Measurements from ENCODE around the gene HBZ.
A peak's percentile ranks its signal among the peaks of the same experiment; 100 is the strongest.
"Not testable (repeated sequence)": the region's sequence is repeated elsewhere in the genome, so short reads cannot be mapped to it uniquely, and the experiment has no call there.

HBZ gene

DNA sequence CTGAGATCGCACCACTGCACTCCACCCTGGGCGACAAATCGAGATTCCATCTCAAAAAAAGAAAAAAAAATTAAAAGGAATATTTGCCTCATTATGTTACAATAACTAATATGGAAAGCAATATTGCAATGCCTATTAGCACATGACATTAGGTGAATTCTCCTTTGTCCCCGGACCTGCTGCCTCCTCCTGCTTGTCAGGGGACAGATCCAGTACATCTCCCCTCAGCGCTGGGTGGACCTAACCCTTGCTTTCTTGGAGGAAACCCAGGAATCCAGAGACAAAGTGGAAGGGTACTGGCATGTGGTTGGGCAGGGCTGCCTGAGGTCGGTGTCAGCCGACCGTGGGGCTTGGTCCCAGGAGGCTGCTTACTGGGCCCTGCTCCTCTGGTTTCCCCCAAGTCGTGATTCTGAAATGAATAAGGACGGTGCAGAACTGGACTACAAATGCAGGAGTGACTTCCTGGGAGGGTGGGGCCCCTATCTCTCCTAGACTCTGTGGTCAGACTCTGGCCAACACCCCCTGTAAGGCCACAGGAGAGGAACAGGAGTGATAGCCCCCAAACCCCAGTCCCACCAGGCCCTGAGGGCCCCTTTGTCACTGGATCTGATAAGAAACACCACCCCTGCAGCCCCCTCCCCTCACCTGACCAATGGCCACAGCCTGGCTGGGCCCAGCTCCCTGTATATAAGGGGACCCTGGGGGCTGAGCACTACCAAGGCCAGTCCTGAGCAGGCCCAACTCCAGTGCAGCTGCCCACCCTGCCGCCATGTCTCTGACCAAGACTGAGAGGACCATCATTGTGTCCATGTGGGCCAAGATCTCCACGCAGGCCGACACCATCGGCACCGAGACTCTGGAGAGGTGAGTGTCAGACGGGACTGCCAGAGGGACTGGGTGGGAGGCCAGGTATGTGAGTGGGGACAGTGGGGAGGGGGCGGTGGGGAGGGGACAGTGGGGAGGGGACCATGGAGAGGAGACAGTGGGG, at the start of gene HBZ:
Gene HBZ, plus strand, starts transcription at position 504 of the 988 bp plus-strand sequence. Its CDS starts 266 bp downstream, at position 770.
- no peak for DNase-seq

DNA sequence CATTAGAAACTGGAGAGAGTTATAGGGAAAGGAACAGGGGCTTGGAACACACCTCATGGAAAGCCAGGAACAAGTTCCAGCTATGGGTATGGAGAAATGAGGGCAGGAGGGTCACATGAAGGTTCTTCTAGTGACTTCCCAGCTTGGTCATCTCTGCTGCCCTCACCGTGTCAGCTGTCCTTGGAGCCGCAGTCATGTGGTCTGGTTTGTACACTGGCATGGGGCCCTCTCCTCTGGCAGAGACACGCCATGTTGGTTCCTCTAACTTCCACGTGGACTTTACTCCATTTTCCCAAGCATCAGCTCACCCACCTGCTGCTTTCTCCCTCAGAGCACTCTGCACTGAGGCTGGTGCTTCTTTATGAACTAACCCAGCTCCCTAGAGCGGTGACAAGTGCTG, 48.1 kb upstream of the HBZ start:
- DNase-seq: no peak

DNA sequence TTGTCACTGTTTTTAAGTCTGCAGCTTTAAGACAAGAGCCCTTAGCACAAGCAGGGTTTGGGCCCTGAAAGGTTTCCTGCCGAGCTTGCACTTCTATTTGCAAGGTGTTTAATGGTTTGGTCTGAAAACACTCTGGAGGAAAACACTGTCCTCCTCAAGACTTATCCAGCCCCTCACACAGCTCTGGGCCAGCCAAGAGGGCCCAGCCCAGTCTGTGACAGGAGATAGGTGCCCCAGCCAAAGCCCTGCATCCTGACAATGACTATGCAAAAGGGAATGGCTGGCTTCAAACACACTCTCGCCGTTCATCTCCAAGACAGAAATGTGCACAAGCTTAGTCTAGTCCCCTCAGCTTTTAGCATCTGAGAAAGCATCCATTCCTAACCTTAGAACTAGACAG, 47.5 kb upstream of the HBZ start:
- DNase-seq: no peak

DNA sequence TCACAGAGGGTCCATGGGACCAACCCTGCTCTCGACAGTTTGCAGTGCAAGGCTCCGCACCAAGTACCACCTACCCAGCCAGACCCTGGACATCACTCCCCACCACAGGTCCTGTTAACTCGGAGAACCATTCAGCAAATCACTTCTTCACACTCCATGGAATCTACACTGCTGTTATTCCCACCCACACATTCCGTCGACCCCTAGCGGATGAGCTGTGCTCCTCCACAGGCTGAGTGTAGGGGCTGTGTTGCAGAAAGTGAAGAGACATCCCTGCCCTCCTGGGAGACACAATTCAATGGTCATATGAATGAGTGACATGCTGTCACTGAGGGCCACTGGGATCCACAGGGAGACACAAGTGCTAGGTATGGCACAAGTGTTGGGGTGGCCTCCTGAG, 46.9 kb upstream of the HBZ start:
- no peak for DNase-seq

DNA sequence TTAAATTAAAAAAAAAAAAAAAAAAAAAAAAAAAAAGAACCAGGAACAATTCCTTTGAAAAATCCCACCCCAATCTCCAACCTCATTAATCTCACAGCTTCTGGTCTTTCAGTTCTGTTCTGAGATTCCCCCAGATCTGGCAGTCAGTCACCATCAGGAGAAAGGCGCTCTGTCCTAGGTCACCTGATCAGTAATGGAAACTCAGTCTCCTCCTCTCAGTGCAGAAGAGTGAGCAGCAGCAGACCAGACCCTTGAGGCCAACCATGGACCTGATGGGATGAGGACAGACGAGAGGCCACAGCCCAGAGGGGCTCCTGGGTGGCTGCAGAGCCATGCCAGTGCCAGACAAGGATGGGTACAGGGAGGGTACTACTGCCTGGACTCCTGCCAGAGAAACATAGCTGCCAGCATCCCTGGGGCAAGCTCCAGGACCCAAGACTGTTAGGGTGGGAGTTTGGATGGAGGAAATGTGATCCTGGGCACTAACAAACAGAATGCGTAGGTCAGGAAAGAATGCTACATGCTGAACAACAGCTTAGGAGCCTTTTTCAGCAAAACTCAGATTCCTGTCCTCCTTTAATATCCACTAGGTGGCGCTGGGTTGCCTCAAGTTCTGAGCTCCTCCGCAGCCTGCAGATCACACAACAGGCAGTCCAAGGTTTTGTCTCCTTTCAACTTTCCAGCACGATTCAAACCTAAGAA, 45.7 kb upstream of the HBZ start:
- peak; percentile 42 for DNase-seq

DNA sequence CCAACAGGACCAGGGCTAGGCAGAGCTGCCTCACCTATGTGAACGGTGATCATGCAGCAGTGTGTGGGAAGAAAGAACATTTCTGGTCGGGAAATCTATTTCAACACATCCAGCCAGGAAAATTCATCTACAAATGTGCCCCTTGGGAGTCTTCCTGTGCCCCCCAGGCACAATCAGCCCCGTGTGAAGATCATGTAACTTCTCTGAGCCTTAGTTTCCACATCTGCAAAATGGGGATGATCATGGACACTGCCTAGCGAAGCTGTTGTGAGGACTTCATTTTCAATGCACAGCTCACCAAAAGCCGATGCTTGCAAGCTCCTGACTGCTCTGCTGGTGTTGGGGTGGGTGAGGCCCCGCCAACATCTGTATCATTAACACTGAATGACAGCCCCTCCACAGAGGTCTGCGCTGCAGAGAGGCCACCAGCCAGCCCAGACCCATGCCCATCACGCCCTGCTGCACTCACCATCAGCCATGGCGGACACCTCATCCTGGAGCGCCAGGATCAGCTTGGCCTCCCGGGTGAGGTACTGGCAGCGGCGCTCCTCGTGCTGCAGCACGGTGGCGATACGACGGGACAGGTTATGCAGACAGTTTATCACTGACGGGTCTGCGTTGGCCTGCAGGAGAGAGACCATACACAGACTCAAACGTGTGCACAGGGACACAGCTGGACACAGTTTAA, 40.1 kb upstream of the HBZ start:
- DNase-seq: no peak

DNA sequence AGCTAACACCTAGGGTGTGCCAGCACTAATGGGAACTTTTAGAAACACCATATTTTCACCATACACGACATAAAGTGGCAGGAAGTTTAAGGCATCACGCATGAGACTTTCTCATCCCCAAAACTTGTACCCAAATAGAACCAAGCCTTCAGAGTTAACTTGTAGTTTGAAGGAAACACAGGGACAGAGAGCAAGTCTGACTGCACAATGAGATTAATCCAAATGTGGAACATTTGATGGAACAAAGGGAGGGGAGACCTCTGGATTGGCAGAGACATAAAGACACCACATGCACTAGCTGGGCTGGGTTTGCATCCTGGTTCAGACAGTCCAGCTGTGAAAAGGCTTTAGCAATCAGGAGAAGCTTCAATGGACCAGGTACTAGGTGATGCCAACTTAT, 38.1 kb upstream of the HBZ start:
- no peak for DNase-seq

DNA sequence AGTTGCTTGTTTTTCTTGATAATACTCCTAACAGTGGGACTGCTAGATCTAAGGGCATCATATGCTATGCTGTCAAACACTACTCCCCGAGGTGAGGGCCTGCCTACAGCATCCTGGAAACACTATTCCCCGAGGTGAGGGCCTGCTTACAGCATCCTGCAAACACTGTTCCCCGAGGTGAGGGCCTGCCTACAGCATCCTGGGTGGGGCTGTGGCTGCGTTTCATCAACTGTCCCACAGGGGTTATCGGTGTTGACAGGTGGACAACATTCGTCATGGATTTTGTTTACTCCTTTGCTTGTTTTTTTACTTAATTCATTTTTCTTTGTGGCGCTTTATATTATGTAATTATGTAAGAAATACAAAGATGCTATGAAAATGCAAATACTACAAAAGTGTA, 36.4 kb upstream of the HBZ start:
- DNase-seq: no peak

DNA sequence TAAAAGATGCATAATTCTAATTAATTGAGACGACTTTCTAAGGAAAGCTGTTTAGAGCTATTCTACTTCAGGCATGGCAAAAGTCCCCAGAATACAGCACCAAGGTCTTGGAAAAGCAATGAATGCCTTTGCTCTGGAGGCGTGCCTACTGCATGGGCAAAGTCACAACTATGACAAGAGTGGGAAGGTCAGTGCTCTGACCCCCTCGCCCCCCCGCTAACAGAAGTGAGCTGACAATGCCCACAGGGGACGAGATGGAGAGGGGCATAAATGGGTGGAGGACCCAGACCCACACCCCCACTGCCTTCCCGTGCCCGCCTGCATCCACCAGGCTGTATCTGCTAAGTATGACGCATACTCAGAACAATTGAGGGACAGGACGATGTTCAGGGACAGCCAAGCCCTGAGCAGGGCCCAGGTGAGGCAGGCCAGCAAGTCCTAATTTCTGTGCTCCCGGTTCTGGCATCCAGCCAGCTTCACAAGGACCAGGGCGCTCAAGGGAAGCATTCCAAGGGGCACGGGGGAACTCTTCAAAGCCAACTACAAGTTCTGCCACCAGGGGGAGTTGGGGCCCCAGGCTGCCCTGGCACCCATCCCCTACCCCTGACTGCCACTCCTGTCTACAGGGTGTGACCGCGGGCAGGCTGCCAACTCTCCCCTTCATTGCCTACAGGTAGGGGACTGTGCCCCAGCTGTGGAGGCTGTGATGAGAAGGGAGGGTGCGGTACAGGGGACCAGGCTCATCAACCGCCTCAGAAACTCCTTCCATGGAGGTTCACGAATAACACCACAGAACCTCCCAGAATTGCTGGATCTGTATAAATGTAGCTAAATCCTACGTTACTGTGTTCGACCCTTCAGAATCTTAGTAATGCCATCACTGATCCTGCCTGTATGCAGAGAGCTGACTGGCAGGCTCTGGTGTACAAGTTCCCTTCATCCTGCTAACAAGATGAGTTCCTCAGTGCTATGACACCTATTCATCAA, 34.8 kb upstream of the HBZ start:
- DNase-seq: peak; percentile 12

DNA sequence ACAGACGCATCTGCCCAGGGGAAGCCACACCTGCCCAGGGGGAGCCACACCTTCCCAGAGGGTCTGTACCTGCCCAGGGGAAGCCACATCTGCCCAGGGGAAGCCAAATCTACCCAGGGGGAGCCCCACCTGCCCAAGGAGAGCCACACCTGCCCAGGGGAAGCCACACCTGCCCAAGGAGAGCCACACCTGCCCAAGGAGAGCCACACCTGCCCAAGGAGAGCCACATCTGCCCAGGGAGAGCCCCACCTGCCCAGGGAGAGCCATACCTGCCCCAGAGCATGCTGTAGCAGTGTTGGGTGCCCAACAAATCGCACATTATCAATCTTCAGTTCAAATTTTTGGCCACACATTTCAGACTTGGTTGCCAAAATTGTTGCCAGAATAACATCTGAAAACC, 33.6 kb upstream of the HBZ start:
- DNase-seq: no peak

DNA sequence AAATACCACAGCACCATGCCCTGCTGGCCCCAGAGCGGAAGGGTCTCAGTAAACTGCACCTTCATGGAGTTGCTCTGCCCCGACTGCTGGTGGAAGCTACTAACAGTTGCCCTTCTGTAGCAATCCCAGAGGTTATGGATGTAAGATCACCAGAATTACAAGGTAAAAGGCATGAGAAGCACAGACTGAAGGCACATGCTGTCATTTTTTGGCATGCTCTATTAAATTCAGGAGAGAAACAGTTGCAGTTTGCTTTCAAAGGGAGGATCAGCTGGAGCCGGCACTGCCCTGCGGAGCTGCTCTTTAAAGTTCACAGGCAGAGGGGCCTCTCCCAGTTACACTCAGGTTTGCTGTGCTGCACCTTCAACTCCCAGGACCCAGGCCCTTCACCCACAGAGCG, 33.1 kb upstream of the HBZ start:
- DNase-seq: no peak

DNA sequence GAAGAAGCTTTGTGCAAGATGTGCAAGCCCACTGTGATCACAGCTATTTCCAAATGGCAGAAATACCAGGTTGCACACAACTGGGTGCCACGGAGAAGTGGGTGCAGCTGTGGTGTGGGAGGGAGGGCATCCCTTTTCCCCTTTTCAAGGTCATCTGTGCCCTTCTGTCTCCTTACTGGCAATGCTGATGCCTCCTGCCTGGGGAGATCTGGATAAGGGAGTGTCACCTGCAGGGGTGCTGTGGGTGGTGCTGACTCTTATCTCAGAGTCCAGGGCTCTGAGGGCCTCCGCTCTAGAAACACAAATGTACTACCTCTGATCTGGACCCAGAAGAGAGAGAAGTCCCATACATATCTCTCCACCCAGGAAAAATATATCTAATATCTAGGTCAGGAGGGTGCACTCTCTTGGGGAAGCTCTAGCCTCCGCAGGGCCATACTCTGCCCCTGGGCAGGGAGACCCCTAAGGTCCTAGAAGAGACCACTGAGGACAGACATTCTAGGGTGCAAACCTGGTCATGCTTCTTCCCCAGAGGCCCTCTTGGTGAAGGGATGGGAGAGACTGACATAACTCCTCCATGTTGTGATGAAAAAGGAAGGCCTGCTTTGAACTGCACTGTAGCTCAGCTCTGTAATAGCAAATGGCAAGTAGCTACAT, 32.5 kb upstream of the HBZ start:
- DNase-seq: no peak

DNA sequence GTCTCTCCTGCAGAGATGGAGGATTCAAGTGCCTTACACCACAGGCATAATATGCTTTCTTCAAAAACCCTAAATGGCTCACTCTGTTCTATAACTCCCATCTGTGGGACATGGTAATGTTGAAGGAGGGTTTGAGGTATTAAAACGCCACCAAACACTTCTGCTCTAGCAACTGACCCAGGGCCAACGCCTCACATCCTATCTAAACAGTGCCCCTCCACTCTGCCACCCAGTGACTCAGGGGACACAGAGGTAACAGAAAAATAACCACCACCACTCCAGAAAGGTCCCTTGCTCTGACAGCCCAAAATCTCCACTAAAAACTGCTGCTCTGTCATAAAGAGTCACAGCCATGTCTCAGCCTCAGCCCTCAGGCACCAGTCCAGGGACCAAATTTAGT, 31.7 kb upstream of the HBZ start:
- DNase-seq: no peak

DNA sequence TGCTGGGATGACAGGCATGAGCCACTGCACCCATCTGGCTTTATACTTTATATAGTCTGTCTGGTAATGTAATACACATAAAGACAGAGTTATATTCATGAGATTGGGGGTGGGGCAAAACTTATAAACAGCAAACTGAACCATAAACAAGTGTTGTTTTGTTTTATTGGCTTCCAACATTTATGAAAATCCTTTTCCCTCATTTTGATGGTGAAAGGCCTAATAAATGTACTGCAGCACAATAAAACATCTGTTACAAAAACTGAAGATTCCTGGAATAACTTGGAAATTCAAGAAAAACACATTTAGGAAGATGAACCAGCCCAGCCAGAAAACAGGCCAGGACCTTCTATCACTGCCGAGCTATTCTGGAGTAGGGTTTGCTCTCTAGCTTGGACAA, 30.1 kb upstream of the HBZ start:
- no peak for DNase-seq

DNA sequence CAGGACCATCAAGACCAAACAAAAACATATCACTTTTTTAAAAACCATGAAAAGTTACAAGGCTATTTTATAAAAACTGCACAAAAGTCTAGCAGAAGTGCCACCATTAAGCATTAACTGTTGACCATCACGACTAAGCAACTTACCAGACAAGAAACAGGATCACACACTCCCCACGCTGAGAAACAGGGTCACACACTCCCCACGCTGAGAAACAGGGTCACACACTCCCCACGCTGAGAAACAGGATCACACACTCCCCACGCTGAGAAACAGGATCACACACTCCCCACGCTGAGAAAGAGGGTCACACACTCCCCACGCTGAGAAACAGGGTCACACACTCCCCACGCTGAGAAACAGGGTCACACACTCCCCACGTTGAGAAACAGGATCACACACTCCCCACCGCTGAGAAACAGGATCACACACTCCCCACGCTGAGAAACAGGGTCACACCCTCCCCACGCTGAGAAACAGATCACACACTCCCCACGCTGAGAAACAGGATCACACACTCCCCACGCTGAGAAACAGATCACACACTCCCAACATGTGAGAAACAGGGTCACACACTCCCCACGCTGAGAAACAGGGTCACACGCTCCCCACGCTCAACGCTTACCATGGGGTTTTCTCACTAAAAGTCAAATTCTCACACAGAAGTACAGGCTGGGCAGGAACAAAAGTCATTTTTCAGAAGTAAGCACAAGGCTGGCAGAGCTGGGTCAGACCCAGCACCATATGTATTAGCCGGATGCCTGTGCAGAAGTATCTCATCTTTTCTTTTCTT, 28.7 kb upstream of the HBZ start:
- DNase-seq: not testable (repeated sequence)

DNA sequence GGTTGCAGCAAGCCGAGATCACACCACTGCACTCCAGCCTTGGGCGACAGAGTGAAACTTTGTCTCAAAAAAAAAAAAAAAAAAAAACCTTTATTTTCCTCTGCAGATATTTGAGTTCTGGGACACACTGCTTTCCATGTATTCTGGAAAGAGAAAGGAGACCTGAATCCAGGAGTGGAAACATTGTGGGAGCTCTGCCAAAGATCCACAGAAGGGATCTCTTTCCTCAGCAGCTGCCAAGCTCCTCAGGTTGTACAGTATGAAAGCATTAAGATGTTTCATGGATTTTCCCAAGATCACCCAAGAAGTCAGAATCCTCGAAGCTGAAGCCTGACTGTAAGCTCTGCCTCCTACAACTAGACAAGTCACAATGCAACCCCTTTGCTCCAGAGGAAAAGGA, 27.4 kb upstream of the HBZ start:
- no peak for DNase-seq

DNA sequence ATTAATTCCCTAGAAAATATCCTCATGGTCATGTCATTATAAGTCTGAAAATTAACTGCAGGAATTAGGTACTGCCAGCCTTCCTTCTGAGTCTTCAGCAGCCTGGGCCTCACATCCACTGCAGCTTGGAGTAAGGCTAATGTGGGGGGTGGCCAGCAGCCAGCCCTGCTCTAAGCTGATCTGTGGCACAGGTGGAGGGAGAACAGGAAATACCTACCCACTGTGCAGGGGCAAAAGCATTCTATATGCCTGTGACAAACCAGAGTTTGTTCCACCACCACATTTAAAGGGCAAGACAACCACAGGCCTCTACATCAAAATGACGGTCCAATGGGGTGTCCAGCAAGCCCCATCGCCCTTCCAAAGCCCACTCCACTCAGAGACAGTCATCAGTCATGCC, 23.4 kb upstream of the HBZ start:
- no peak for DNase-seq

DNA sequence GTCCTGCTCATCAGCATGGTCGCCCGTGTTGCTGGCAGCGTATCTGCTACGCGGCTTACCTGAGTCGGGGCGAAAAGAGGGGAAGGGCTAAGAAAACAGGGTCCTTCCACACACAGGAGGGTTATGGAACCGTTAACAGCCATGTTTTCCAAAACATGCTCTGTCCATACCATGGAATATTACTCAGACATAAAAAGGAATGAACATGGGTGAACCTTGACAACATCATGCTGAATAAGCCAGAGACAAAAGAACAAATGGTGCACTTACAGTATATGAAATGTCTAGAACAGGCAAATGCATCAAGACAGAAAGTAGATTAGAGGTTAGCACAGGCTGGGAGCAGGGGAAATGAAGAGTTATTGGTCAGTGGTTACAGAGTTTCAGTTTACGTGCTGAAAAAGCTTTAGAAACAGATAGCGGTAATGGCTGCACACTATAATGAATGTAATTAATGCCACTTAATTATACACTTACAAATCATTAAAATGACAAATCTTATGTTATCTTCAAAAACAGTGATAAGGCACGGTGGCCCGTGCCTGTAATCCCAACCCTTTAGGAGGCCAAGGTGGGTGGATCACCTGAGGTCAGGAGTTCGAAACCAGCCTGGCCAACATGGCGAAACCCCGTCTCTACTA, 21.8 kb upstream of the HBZ start:
- DNase-seq: no peak

DNA sequence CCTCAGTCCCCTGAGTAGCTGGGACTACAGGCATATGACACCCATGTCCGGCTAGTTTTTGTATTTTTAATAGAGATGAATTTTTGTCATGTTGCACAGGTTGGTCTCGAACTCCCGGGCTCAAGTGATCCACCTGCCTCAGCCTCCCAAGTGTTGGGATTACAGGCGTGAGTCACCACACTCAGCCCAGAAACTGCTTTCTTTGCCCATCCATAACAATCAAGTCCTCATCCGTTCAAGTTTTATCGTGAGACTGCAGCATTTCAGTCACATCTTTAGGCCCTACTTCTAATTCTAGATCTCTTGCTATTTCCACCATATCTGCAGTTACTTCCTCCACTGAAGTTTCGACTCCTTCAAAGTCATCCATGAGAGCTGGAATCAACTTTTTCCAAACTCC, 20.3 kb upstream of the HBZ start:
- no peak for DNase-seq

DNA sequence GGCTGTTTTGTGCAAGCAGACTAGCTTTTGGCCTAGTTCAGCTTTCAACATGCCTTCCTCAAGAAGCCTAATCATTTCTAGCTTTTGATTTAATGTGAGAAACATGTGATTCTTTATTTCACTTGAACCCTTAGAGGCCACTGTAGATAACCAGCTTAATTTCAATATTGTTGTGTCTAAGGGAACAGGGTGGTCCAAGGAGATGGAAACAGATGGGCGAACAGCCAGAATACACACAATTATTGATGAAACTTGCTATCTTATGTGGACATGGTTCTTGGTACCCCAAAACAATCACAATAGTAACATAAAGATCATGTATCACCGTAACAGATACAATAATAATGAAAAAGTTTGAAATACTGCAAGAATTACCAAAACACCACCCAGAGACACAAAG, 18.7 kb upstream of the HBZ start:
- DNase-seq: no peak

DNA sequence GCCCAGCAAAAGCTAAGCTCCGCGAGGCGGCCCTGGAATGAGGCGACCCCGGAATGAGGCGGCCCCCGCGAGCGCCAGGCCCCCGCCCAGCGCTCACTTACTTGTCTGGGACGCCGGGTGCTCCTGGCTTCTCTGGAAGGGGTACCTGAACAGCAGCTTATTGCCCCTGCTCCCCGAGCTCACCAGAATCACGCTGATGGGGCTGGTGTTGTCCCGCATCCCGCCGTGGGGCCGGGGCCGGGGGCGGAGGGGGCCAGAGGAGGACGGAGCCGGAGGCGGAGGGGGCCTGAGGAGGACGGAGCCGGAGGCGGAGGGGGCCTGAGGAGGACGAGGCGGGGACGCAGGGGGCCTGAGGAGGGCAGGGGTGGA, 14.4 kb upstream of the HBZ start:
- DNase-seq: no peak
